Suprapubic skin (tissue), 4 donors: ENCODE measurements around the gene PRKCE. TPM values are rescaled to one million over a fixed set of nuclear protein-coding genes. Genes with fewer than 3 reads are reported as not detected.

ENCODE experiments used
- DNase-seq, 2 donors: peaks; one replicate each; pipeline ENCODE4 v3.0.0-alpha.2; 2019; ENCODE audit warnings: low spot score in 2 of 2
- H3K27ac ChIP-seq: fragments of 200-600 bp; sonication (generic); one replicate; pipeline ENCODE4 v1.5.1; 2019
- H3K27me3 ChIP-seq: fragments of 200-600 bp; sonication (generic); one replicate; pipeline ENCODE4 v1.5.1; 2019
- H3K36me3 ChIP-seq: fragments of 200-600 bp; sonication (generic); one replicate; pipeline ENCODE4 v1.5.1; 2019
- H3K4me1 ChIP-seq: fragments of 200-600 bp; sonication (generic); one replicate; pipeline ENCODE4 v1.5.1; 2019
- H3K4me3 ChIP-seq: fragments of 200-600 bp; sonication (generic); one replicate; pipeline ENCODE4 v1.5.1; 2019; ENCODE audit warnings: mild to moderate bottlenecking
- H3K9me3 ChIP-seq: fragments of 200-600 bp; sonication (generic); one replicate; pipeline ENCODE4 v1.5.1; 2019
- CTCF ChIP-seq, 2 donors: fragments of 200-600 bp in 1 of 2; fragments of 450-650 bp in 1 of 2; sonication (generic) in 1 of 2; IDR thresholded peaks; one replicate each; pipeline ENCODE4 v1.5.1; 2016 to 2019; ENCODE audit warnings: antibody characterized with exemption in 2 of 2, mild to moderate bottlenecking in 1 of 2, moderate library complexity in 1 of 2
- EP300 ChIP-seq: sonication (generic); formaldehyde crosslinking; IDR thresholded peaks from one replicate; pipeline ENCODE4 v1.6.1; 2017; ENCODE audit warnings: antibody characterized with exemption
- POLR2A ChIP-seq, 2 donors: fragments of 450-650 bp; IDR thresholded peaks; one replicate each; pipeline ENCODE4 v1.6.1; 2017; ENCODE audit warnings: antibody characterized with exemption in 2 of 2, mild to moderate bottlenecking in 2 of 2, moderate library complexity in 2 of 2
- POLR2AphosphoS5 ChIP-seq, 3 donors: sonication (generic); formaldehyde crosslinking; IDR thresholded peaks; one replicate each; pipeline ENCODE4 v1.6.1; 2017; ENCODE audit warnings: antibody characterized with exemption in 3 of 3
- WGBS: methylation state at CpG from one replicate; pipeline ENCODE4 v1.1.5; 2018; 5-methylcytosine and 5-hydroxymethylcytosine counted together
- total RNA-seq, 4 donors: library from RNA; depleted of rRNA; stranded (reverse); fragments of >200 nt; gene quantifications; one replicate each; pipeline ENCODE4 v1.1.0, GENCODE V29; 2016

PRKCE gene
- total RNA-seq, 4 donors from 2014 or later = 7.9 to 18.3 (median 12.5) TPM

- 92% methylated on average over 11 of the region's 11 CpGs for WGBS
- H3K36me3 ChIP-seq = no peaks in the 10 kb centered on the region
These were observed 302.0 kb downstream of the PRKCE start for GRCh38 chr2:45953376-45954027.

GRCh38 chr2:45954233-45954850, 302.9 kb downstream of the PRKCE start:
- 68% methylated on average over 1 of the region's 1 CpG for WGBS
- Histone ChIP-seq H3K36me3 (no peaks in the 10 kb centered on the region), H3K4me1 (peaks cover 11% of the 10 kb centered on the region), H3K27ac (no peak overlapping the region), H3K9me3 (no peaks in the 10 kb centered on the region), H3K27me3 (no peaks in the 10 kb centered on the region), H3K4me3 (no peak overlapping the region)
- no peak for DNase-seq
- TF ChIP-seq CTCF (IDR thresholded peaks at IDR 0.05) = no peak
- TF ChIP-seq EP300 = no peak
- no peak for TF ChIP-seq POLR2AphosphoS5 (IDR thresholded peaks at IDR 0.05)
- no peak for TF ChIP-seq POLR2A (IDR thresholded peaks at IDR 0.05)

More at GRCh38 chr2:45953376-45954027, 302.0 kb downstream of the PRKCE start:
- DNase-seq = no peak
- H3K27me3 ChIP-seq = no peaks in the 10 kb centered on the region
- H3K27ac ChIP-seq = no peak overlapping the region
- H3K9me3 ChIP-seq = no peaks in the 10 kb centered on the region
- H3K4me1 ChIP-seq = peaks cover 11% of the 10 kb centered on the region
- no peak overlapping the region for H3K4me3 ChIP-seq
- TF ChIP-seq POLR2AphosphoS5 (IDR thresholded peaks at IDR 0.05) = no peak
- no peak for TF ChIP-seq POLR2A (IDR thresholded peaks at IDR 0.05)
- no peak for TF ChIP-seq EP300
- no peak for TF ChIP-seq CTCF (IDR thresholded peaks at IDR 0.05)

- TF ChIP-seq POLR2A (IDR thresholded peaks at IDR 0.05) (no peak), CTCF (IDR thresholded peaks at IDR 0.05) (no peak), EP300 (no peak), POLR2AphosphoS5 (IDR thresholded peaks at IDR 0.05) (no peak)
- no peak overlapping the region for H3K27ac ChIP-seq
- no peak overlapping the region for H3K4me3 ChIP-seq
- peaks cover 23% of the 10 kb centered on the region for H3K4me1 ChIP-seq
- no peaks in the 10 kb centered on the region for H3K36me3 ChIP-seq
- H3K9me3 ChIP-seq = no peaks in the 10 kb centered on the region
- no peak for DNase-seq
- H3K27me3 ChIP-seq = no peaks in the 10 kb centered on the region
- 96% methylated on average over 4 of the region's 4 CpGs for WGBS
These were observed 306.2 kb downstream of the PRKCE start for GRCh38 chr2:45957533-45958227.

- H3K4me3 ChIP-seq = no peak overlapping the region
- H3K4me1 ChIP-seq = peaks cover 48% of the 10 kb centered on the region
- H3K9me3 ChIP-seq = no peaks in the 10 kb centered on the region
- no peaks in the 10 kb centered on the region for H3K27me3 ChIP-seq
- H3K27ac ChIP-seq = no peak overlapping the region
- H3K36me3 ChIP-seq = no peaks in the 10 kb centered on the region
- no peak for DNase-seq
- WGBS = 96% methylated on average over 8 of the region's 8 CpGs
- TF ChIP-seq EP300 = no peak
- no peak for TF ChIP-seq CTCF (IDR thresholded peaks at IDR 0.05)
- TF ChIP-seq POLR2A (IDR thresholded peaks at IDR 0.05) = no peak
- TF ChIP-seq POLR2AphosphoS5 (IDR thresholded peaks at IDR 0.05) = no peak
These were observed 308.8 kb downstream of the PRKCE start for GRCh38 chr2:45960057-45960863.
